PC-3 (cell line): ENCODE data around the gene FUT8. TPM values are rescaled to one million over a fixed set of nuclear protein-coding genes. Genes with fewer than 3 reads are reported as not detected.
A peak's percentile ranks its signal among the peaks of the same experiment; 100 is the strongest.

ENCODE experiments used
- ATAC-seq: fragments of 200-7000 bp; cut with Tn5 transposase; 2 replicates; pipeline ENCODE4 v1.9.1; 2020; ENCODE audit warnings: mild to moderate bottlenecking, moderate library complexity
- BruUV-seq: library from RNA; stranded (reverse); fragments of 400-500 nt; replicated peaks from 2 replicates; lab custom pipeline; 2021; lab: Mats Ljungman, UMichigan
- CTCF ChIA-PET: fragments of 300-600 bp; sonication (Branson Sonifier 250); formaldehyde crosslinking; loops from one replicate; lab custom pipeline; 2022; ENCODE audit warnings: antibody characterized with exemption; lab: Charles Lee
- POLR2A ChIA-PET: fragments of 300-600 bp; sonication (Branson Sonifier 250); formaldehyde crosslinking; loops from one replicate; lab custom pipeline; 2022; ENCODE audit warnings: antibody characterized with exemption; ENCODE audit not compliant: unreplicated experiment; lab: Charles Lee
- DNase-seq: peaks from one replicate; pipeline ENCODE4 v3.0.0-alpha.2; 2015
- H2AFZ ChIP-seq: fragments of 300-600 bp; sonication (generic); 2 replicates; pipeline ENCODE4 v1.6.0; 2016; ENCODE audit warnings: antibody characterized with exemption, low read length
- H3F3A ChIP-seq: fragments of 300-600 bp; sonication (generic); one replicate; pipeline ENCODE4 v1.6.0; 2017; ENCODE audit warnings: antibody characterized with exemption, low read length, control low read depth, mild to moderate bottlenecking; ENCODE audit not compliant: unreplicated experiment
- H3K27ac ChIP-seq: fragments of 300-600 bp; sonication (generic); 2 replicates; pipeline ENCODE4 v1.5.1; 2016; ENCODE audit warnings: mild to moderate bottlenecking, low read length
- H3K27me3 ChIP-seq: fragments of 300-600 bp; sonication (generic); 2 replicates; pipeline ENCODE4 v1.6.1; 2016; ENCODE audit warnings: low read length, mixed read lengths
- H3K36me3 ChIP-seq: fragments of 300-600 bp; sonication (generic); 2 replicates; pipeline ENCODE4 v1.6.1; 2016; ENCODE audit warnings: low read depth, mixed run types, low read length, mixed read lengths
- H3K4me1 ChIP-seq: fragments of 300-600 bp; sonication (generic); 2 replicates; pipeline ENCODE4 v1.5.1; 2016; ENCODE audit warnings: low read length; ENCODE audit not compliant: insufficient read depth
- H3K4me2 ChIP-seq: fragments of 300-600 bp; sonication (generic); 2 replicates; pipeline ENCODE4 v1.6.0; 2016; ENCODE audit warnings: low read length
- H3K4me3 ChIP-seq: fragments of 300-600 bp; sonication (generic); 2 replicates; pipeline ENCODE4 v1.5.1; 2016; ENCODE audit warnings: mild to moderate bottlenecking, low read length, mixed read lengths
- H3K79me2 ChIP-seq: fragments of 300-600 bp; sonication (generic); 2 replicates; pipeline ENCODE4 v1.6.1; 2017; ENCODE audit warnings: low read length, mixed read lengths
- H3K9ac ChIP-seq: fragments of 300-600 bp; sonication (generic); 2 replicates; pipeline ENCODE4 v1.6.0; 2016; ENCODE audit warnings: mild to moderate bottlenecking, low read length
- H3K9me2 ChIP-seq: fragments of 300-600 bp; sonication (generic); replicated peaks from 2 replicates; pipeline ENCODE4 v1.6.1; 2016; ENCODE audit warnings: mixed run types, low read length, mixed read lengths
- H3K9me3 ChIP-seq: fragments of 300-600 bp; sonication (generic); 2 replicates; pipeline ENCODE4 v1.6.1; 2016; ENCODE audit warnings: low read length, mixed read lengths
- H4K20me1 ChIP-seq: fragments of 300-600 bp; sonication (generic); 2 replicates; pipeline ENCODE4 v1.6.1; 2016; ENCODE audit warnings: low read length, mixed read lengths
- CTCF ChIP-seq: fragments of 300-600 bp; sonication (generic); conservative IDR thresholded peaks from 2 replicates; pipeline ENCODE4 v1.5.1; 2017; ENCODE audit warnings: antibody characterized with exemption, low read depth, mild to moderate bottlenecking, low read length
- EZH2 ChIP-seq: fragments of 300-600 bp; sonication (generic); IDR thresholded peaks from one replicate; pipeline ENCODE4 v1.6.1; 2017; ENCODE audit warnings: antibody characterized with exemption, mild to moderate bottlenecking, low read length; ENCODE audit not compliant: unreplicated experiment
- EZH2phosphoT487 ChIP-seq: fragments of 300-600 bp; sonication (generic); IDR thresholded peaks from 2 replicates; pipeline ENCODE4 v1.6.1; 2018; ENCODE audit warnings: mild to moderate bottlenecking, antibody characterized with exemption, low read length, borderline replicate concordance
- intact Hi-C: fragments of 100-400 bp; cut with micrococcal nuclease; formaldehyde crosslinking; loops from 2 replicates; pipeline ENCODE4 v1.9.0; 2023
- total RNA-seq: library from RNA; depleted of rRNA; stranded (reverse); fragments of >200 nt; gene quantifications from 2 replicates; pipeline ENCODE4 v1.2.3, GENCODE V29; 2014

The FUT8 gene
- total RNA-seq, 1 experiment from 2014 or later = 132 TPM

- Histone ChIP-seq H3K27ac (no peak overlapping the region), H3K4me2 (no peak overlapping the region), H3K9me3 (no peaks in the 10 kb centered on the region), H3K79me2 (peaks cover 98% of the 10 kb centered on the region), H3F3A (no peaks in the 10 kb centered on the region), H3K9ac (no peak overlapping the region), H3K4me1 (peaks cover 18% of the 10 kb centered on the region), H3K4me3 (no peak overlapping the region), H2AFZ (no peak overlapping the region), H4K20me1 (peaks cover 24% of the 10 kb centered on the region), H3K27me3 (no peaks in the 10 kb centered on the region), H3K36me3 (peaks cover 6% of the 10 kb centered on the region; the same call in 1 of the 2 replicates), H3K9me2 (no peaks in the 10 kb centered on the region)
- BruUV-seq = no TSS peak
- ChIA-PET CTCF (no interaction called here), POLR2A (no interaction called here)
- TF ChIP-seq EZH2phosphoT487 (no peak), EZH2 (no peak), CTCF (no peak)
- intact Hi-C loops = loop anchor here (2.0 to 5.0 kb wide), 2 partner anchors 85 to 338 kb away; no protein-coding TSS in a partner anchor
- ATAC-seq (no peak), DNase-seq (no peak)
These were observed 87.5 kb downstream of the FUT8 start for GRCh38 chr14:65500075-65500474.

GRCh38 chr14:65501328-65501727 lies 88.8 kb downstream of the FUT8 start:
- no peak overlapping the region for H3K4me2 ChIP-seq
- DNase-seq (no peak), ATAC-seq (peak; percentile 50)
- intact Hi-C loops = loop anchor here (2.0 to 5.0 kb wide), 2 partner anchors 87 to 339 kb away; no protein-coding TSS in a partner anchor
- H3K4me3 ChIP-seq = no peak overlapping the region
- CTCF ChIA-PET = interaction anchor here (1.0 kb wide), 1 partner anchor 86 kb away, joined by 6 read pairs; no protein-coding TSS in a partner anchor
- peaks cover 97% of the 10 kb centered on the region for H3K79me2 ChIP-seq
- no peak for TF ChIP-seq EZH2
- peak; percentile 31; the same call in 1 of the 2 replicates for TF ChIP-seq CTCF
- H3K27me3 ChIP-seq = no peaks in the 10 kb centered on the region
- peaks cover 3% of the 10 kb centered on the region; the same call in 1 of the 2 replicates for H3K36me3 ChIP-seq
- POLR2A ChIA-PET = no interaction called here
- H3K4me1 ChIP-seq = peaks cover 18% of the 10 kb centered on the region
- H3K9me3 ChIP-seq = no peaks in the 10 kb centered on the region
- H3K27ac ChIP-seq = no peak overlapping the region
- H3K9ac ChIP-seq = no peak overlapping the region
- BruUV-seq = no TSS peak
- H2AFZ ChIP-seq = no peak overlapping the region
- H4K20me1 ChIP-seq = peaks cover 20% of the 10 kb centered on the region
- H3F3A ChIP-seq = no peaks in the 10 kb centered on the region
- no peaks in the 10 kb centered on the region for H3K9me2 ChIP-seq

- ATAC-seq (peak; percentile 68), DNase-seq (peak; percentile 91)
- no peak overlapping the region for H3K4me2 ChIP-seq
- no peak overlapping the region for H3K27ac ChIP-seq
- no peak overlapping the region for H3K9ac ChIP-seq
- no peak overlapping the region for H3K4me3 ChIP-seq
- H3K27me3 ChIP-seq = no peaks in the 10 kb centered on the region
- H3K36me3 ChIP-seq = peaks cover 15% of the 10 kb centered on the region
- peaks cover 11% of the 10 kb centered on the region; the same call in 1 of the 2 replicates for H3K4me1 ChIP-seq
- intact Hi-C loops = loop anchor here (5.0 kb wide), 1 partner anchor 340 kb away; no protein-coding TSS in a partner anchor
- peaks cover 99% of the 10 kb centered on the region for H3K79me2 ChIP-seq
- H2AFZ ChIP-seq = no peak overlapping the region
- H4K20me1 ChIP-seq = peaks cover 14% of the 10 kb centered on the region
- ChIA-PET POLR2A (interaction anchor here (0.5 to 0.7 kb wide), 2 partner anchors 72 to 210 kb away, joined by 3 to 4 read pairs; no protein-coding TSS in a partner anchor), CTCF (interaction anchor here (0.6 kb wide), 1 partner anchor 282 kb away, joined by 3 read pairs; no protein-coding TSS in a partner anchor)
- no peaks in the 10 kb centered on the region for H3K9me2 ChIP-seq
- BruUV-seq = no TSS peak
- H3F3A ChIP-seq = no peaks in the 10 kb centered on the region
- H3K9me3 ChIP-seq = no peaks in the 10 kb centered on the region
- TF ChIP-seq EZH2 (no peak), EZH2phosphoT487 (no peak), CTCF (no peak)
These were observed 90.2 kb downstream of the FUT8 start for GRCh38 chr14:65502676-65503124.
